OCI-LY3 (cell line): ENCODE measurements around the gene PMFBP1.

Source experiments
- H2AFZ ChIP-seq: fragments of 200-600, 300-600 bp; shearing (Covaris generic); 2 replicates; pipeline ENCODE4 v1.6.0; 2014; ENCODE audit warnings: antibody characterized with exemption, low read depth, low read length
- H3K27ac ChIP-seq: fragments of 200-600, 300-600 bp; sonication (generic); 2 replicates; pipeline ENCODE4 v1.5.1; 2014; ENCODE audit warnings: mild to moderate bottlenecking, low read length, moderate library complexity, mixed read lengths
- H3K27me3 ChIP-seq: fragments of 200-600, 300-600 bp; sonication (generic); 2 replicates; pipeline ENCODE4 v1.6.1; 2014; ENCODE audit warnings: low read depth, low read length, mixed read lengths
- H3K36me3 ChIP-seq: fragments of 200-600, 300-600 bp; sonication (generic); replicated peaks from 2 replicates; pipeline ENCODE3; 2014; ENCODE audit warnings: low read depth, low read length, mixed read lengths
- H3K4me1 ChIP-seq: fragments of 300-600, 200-600 bp; sonication (generic); 2 replicates; pipeline ENCODE4 v1.6.1; 2014; ENCODE audit warnings: low read length, mixed read lengths
- H3K4me2 ChIP-seq: fragments of 200-600, 300-600 bp; sonication (generic); 2 replicates; pipeline ENCODE4 v1.6.1; 2014; ENCODE audit warnings: low read length, mixed read lengths
- H3K4me3 ChIP-seq: fragments of 300-600, 200-600 bp; sonication (generic); 2 replicates; pipeline ENCODE4 v1.5.1; 2014; ENCODE audit warnings: antibody characterized with exemption, mild to moderate bottlenecking, low read length, moderate library complexity
- H3K79me2 ChIP-seq: fragments of 300-600, 200-600 bp; shearing (Covaris generic); 2 replicates; pipeline ENCODE4 v1.6.1; 2014; ENCODE audit warnings: mild to moderate bottlenecking, low read length, mixed read lengths
- H3K9ac ChIP-seq: fragments of 300-600, 200-600 bp; shearing (Covaris generic); 2 replicates; pipeline ENCODE4 v1.6.0; 2014; ENCODE audit warnings: mild to moderate bottlenecking, low read length, moderate library complexity
- H3K9me3 ChIP-seq: fragments of 200-600, 300-600 bp; shearing (Covaris generic); 2 replicates; pipeline ENCODE4 v1.6.1; 2014; ENCODE audit warnings: low read length, mixed read lengths; ENCODE audit not compliant: insufficient read depth
- H4K20me1 ChIP-seq: fragments of 200-600, 300-600 bp; sonication (generic); 2 replicates; pipeline ENCODE4 v1.6.1; 2016; ENCODE audit warnings: low read length, mixed read lengths; ENCODE audit not compliant: insufficient read depth
- CTCF ChIP-seq: fragments of 200-600, 300-600 bp; sonication (generic); IDR thresholded peaks from 2 replicates; pipeline ENCODE4 v1.5.1; 2014; ENCODE audit warnings: antibody characterized with exemption, low read length, low read depth
- EZH2phosphoT487 ChIP-seq: fragments of 200-600 bp; shearing (Covaris generic); IDR thresholded peaks from 2 replicates; pipeline ENCODE4 v1.6.1; 2018; ENCODE audit warnings: antibody characterized with exemption, mixed run types, low read depth

The PMFBP1 gene

DNA sequence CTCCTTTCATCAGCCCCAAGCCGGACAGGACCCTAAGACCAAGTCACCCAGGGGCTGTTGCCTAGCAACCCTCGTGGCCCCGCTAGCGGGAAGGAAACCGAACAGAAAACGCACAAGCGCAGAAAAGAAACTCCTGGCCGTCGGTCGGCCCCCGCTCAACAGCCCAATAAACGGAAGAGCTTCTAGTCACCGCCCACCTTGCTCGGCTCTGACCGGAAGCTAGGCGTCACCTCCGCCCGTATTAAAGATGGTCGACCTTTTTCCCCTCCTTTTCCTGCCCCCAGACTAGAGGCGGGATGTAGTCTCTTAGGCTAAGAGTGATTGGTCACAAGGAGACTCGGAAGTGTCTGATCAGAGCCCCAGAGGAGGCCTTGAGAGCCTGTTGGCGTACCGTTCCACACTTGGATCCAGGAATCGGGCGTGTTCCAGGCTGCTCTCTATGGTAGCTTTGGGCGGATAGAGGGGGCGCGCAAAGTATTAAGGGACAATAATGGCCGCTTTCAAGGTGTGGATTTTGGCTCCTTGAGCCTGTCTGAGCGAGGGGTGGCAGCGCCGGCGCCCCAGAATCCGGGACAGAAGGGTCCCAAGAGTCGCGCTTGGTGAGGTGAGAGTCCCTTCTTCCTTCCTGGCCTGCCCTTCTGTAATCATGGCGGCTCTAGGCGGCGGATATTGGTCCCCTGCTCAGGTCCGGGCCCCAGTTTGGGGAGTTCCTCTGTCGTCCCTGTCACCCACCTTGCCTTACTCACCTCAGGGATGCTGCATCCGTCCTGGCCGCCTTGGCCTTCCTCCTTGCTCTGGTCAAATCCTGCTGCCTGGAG is 78.3 kb downstream of the PMFBP1 start, which contains the start of the genes DHX38 and TXNL4B:
Gene DHX38, plus strand, starts transcription at position 400 of the 818 bp plus-strand sequence. CDS start 2,311 bp downstream, outside the sequence.
Gene TXNL4B, minus strand, starts transcription at position 173 of the 818 bp plus-strand sequence. CDS start 2,871 bp downstream, outside the sequence.
- Histone ChIP-seq H2AFZ (peak within 1 kb of the TSS; percentile 84), H3K36me3 (peaks cover 34% of the 10 kb centered on the region), H3K9me3 (no peaks in the 10 kb centered on the region), H3K4me1 (peaks cover 19% of the 10 kb centered on the region), H3K27ac (peak within 1 kb of the TSS; percentile 62), H3K4me3 (peak within 1 kb of the TSS; percentile 93), H3K27me3 (no peaks in the 10 kb centered on the region), H3K4me2 (peak within 1 kb of the TSS; percentile 85), H3K9ac (peak within 1 kb of the TSS; percentile 80), H3K79me2 (peaks cover 54% of the 10 kb centered on the region), H4K20me1 (no peaks in the 10 kb centered on the region)
- TF ChIP-seq CTCF (no peak), EZH2phosphoT487 (no peak)

- Histone ChIP-seq H2AFZ (peak overlapping the region; percentile 76), H3K4me2 (peak overlapping the region; percentile 60), H3K27me3 (no peaks in the 10 kb centered on the region), H3K9ac (peak overlapping the region; percentile 80), H3K4me1 (peaks cover 19% of the 10 kb centered on the region), H3K27ac (peak overlapping the region; percentile 41), H3K9me3 (no peaks in the 10 kb centered on the region), H3K36me3 (peaks cover 33% of the 10 kb centered on the region), H3K4me3 (peak overlapping the region; percentile 93), H4K20me1 (no peaks in the 10 kb centered on the region), H3K79me2 (peaks cover 54% of the 10 kb centered on the region)
- no peak for TF ChIP-seq EZH2phosphoT487
- TF ChIP-seq CTCF = no peak
Observed at GRCh38 chr16:72092832-72093447, 79.0 kb downstream of the PMFBP1 start.

- H4K20me1 ChIP-seq = no peaks in the 10 kb centered on the region
- no peak overlapping the region for H3K27ac ChIP-seq
- H3K9me3 ChIP-seq = no peaks in the 10 kb centered on the region
- peaks cover 32% of the 10 kb centered on the region for H3K36me3 ChIP-seq
- TF ChIP-seq EZH2phosphoT487 (no peak), CTCF (no peak)
- H3K4me1 ChIP-seq = peaks cover 19% of the 10 kb centered on the region
- H3K4me2 ChIP-seq = no peak overlapping the region
- no peaks in the 10 kb centered on the region for H3K27me3 ChIP-seq
- H3K4me3 ChIP-seq = no peak overlapping the region
- peaks cover 52% of the 10 kb centered on the region for H3K79me2 ChIP-seq
- H3K9ac ChIP-seq = no peak overlapping the region
- no peak overlapping the region for H2AFZ ChIP-seq
Observed at GRCh38 chr16:72091217-72091616, 80.7 kb downstream of the PMFBP1 start.

DNA sequence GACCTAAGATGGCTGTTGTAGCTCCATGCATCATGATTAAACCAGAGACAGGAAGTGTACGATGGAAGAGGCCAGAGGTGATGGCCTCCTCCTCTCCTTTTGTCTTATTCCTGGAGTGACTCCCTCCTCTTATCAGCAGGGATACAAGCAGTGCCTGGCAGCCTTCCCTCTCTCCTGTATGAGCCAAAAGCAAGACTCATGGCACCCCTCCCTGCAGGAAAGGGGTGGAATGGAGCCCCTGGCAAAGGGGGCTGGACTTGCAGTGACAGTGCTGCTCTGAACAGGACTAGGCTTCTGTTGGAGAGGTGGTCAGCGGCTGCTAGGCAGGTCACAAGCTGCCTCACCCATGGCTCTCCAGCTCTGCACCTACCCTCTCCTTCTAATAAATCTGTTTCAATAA is 87.0 kb downstream of the PMFBP1 start:
- no peak overlapping the region for H3K27ac ChIP-seq
- H3K4me2 ChIP-seq = no peak overlapping the region
- H3K9ac ChIP-seq = no peak overlapping the region
- TF ChIP-seq CTCF (no peak), EZH2phosphoT487 (no peak)
- no peak overlapping the region for H3K4me3 ChIP-seq
- H3K4me1 ChIP-seq = no peaks in the 10 kb centered on the region
- H3K79me2 ChIP-seq = no peaks in the 10 kb centered on the region
- no peaks in the 10 kb centered on the region for H4K20me1 ChIP-seq
- H3K27me3 ChIP-seq = no peaks in the 10 kb centered on the region
- peaks cover 14% of the 10 kb centered on the region for H3K9me3 ChIP-seq
- H3K36me3 ChIP-seq = peaks cover 58% of the 10 kb centered on the region
- no peak overlapping the region for H2AFZ ChIP-seq
